Measurements from ENCODE around the gene SMURF1.
A peak's percentile ranks its signal among the peaks of the same experiment; 100 is the strongest.
"Not testable (repeated sequence)": the region's sequence is repeated elsewhere in the genome, so short reads cannot be mapped to it uniquely, and the experiment has no call there.

Gene SMURF1

DNA sequence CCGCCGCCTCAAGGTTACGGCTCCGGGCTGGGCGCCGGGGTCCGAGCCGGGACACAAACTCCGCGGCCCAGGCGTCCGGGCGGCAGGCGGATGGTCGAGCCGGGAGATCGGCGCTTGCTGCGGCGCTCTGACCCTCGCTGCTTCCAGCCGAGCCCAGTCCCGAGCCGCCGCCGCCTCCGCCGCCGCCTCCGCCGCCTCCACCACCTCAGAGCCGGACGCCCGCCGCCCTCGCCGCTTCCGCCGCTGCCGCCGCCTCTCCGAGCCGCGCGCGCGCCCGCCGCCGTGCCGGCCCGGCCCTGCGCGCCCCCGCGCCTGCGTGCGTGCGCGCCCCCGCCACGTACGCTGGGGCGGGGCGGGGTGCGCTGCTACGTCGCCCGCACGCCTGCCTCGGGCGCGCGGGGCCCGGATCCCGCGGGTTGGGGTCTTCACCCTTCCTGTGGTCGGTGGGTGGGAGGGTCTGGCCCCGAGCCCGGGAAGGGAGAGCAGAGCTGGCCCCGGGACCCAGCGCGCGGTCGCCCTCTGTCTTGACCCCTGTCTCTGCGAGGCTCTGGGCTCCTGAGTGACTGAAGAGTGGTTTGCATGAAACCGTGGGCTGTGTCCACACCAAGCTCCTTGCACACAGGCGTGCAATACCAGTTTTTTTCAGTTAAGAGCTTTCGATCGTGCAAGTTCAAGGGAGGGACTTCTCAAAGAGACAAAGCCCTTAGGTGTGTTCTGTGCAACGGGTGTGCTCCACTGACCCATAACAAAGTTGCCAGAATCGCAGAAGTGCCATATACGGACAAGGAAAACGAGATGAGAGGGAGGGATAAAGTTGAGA lies at the start of gene SMURF1:
Gene SMURF1 (minus strand): TSS at position 256 of the 820 bp plus-strand sequence. CDS start 328 bp downstream, outside the sequence.
- DNase-seq = peak; percentile 16

DNA sequence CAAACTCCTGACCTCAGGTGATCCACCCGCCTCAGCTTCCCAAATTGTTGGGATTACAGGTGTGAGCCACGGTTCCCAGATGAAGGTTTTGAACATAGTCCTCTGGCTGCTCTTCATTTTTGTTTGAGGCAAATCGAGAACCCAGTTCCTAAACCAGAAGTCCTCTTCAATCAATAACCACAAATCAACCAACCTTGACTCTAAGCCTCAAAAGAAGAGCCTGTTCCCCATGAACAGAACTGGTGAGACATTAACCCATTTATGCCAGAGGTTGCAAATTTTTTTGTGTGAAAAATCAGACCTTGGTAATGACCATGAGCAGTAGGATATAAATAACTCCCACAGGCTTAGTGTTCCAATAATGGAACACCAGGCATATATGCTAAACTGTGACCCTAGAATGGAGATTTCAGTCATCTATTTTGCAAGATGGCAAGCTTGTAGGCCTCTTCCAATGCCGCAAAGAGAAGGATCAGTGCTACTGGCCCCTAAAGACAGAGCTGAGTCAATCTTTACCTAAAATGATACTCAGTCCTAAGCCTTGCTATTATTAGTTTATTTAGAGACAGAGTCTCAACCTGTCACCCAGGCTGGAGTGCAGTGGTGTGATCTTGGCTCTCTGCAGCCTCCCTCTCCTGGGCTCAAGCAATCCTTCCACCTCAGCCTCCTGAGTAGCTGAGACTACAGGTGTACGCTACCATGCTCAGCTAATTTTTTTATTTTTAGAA lies 48.1 kb upstream of the SMURF1 start:
- no peak for DNase-seq

GRCh38 chr7:99190359-99191009 lies 46.6 kb upstream of the SMURF1 start:
- DNase-seq = no peak

DNA sequence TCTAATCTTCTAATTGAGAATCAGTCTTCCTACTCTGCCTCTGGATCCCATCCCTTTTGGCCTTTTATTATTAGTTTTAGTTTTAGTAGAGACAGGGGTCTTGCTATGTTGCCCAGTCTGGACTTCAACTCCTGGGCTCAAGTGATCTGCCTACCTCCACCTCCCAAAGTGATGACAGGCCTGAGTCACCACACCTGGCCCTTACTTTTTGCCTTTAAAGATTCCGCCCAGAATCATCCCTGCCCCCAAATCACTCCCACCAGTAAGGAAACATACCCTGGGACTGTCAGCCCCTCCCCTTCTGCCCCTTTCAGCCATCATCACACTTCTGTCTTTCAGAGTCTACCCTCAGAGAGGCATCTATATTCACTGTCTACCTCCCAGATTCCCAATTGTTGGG lies 45.3 kb upstream of the SMURF1 start:
- no peak for DNase-seq

- DNase-seq = no peak
Measured at GRCh38 chr7:99188221-99188620, 44.3 kb upstream of the SMURF1 start.

- DNase-seq = no peak
Measured at GRCh38 chr7:99184532-99185218, 40.8 kb upstream of the SMURF1 start.

DNA sequence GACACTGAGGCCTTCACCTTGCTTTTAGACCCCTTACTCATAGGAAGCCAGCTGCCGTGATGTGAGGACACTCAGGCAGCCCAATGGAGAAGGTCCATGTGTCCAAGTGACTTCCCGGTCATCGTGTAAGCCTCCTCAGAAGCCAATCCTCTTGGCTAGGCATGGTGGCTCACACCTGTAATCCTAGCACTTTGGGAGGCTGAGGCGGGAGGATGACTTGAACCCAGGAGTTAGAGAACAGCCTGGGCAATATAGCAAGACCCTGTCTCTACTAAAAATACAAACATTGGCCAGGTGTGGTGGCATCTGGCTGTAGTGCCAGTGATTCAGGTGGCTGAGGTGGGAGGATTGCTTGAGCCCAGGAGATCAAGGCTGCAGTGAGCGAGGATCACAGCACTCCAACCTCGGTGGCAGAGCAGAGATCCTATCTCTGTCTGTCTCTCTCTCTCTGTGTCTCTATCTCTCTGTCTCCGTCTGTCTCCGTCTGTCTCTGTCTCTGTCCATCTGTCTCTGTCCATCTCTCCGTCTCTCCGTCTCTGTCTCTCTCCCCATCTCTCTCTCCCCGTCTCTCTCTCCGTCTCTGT lies 36.3 kb upstream of the SMURF1 start:
- DNase-seq = no peak

- no peak for DNase-seq
Measured at GRCh38 chr7:99177165-99177564, 33.3 kb upstream of the SMURF1 start.

- DNase-seq = no peak
Measured at GRCh38 chr7:99173787-99174186, 29.9 kb upstream of the SMURF1 start.

- no peak for DNase-seq
Measured at GRCh38 chr7:99171731-99172130, 27.8 kb upstream of the SMURF1 start.

DNA sequence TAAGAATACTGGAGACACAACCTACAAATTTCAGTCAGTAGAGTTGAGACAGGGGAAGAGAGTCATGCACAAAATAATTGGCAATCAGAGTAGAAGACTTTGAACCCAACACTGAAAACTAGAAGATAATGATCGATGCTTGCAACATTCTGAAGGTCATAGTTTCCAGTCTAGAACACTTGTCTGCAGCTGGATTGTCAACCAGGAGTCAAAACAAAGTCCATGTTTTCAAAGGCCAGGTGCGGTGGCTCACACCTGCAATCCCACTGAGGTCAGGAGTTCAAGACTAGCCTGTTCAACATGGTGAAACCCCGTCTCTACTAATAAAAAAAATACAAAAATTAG lies 26.8 kb upstream of the SMURF1 start:
- no peak for DNase-seq

DNA sequence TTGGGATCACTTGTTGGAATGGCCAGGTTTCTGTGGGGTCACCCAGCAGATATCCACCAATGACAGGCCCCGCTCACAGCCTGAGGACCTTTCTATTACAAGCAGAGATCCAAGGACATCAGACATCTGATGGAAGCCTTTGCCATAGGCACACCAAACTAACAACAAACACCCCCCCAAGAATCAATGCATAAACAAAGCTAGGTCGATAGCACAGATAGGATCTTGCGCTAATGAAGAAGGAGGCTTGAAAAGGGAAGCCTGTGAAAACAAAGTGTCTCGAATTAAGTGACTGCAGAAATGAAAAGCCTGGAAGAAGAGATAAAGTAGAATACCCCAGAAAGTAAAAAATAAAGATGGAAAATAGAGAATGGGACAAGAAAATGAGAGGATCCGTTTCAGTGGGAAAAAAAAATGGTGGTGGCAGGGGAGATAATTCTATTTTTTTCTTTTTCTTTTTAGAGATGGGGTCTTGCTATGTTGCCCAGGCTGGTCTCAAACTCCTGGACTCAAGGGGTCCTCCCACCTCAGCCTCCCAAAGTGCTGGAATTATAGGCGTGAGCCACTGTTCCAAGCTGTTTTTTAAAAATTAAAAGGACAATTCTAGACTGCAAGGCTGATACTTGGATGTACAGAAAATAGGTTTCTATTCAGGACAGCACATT lies 26.3 kb upstream of the SMURF1 start:
- no peak for DNase-seq

DNA sequence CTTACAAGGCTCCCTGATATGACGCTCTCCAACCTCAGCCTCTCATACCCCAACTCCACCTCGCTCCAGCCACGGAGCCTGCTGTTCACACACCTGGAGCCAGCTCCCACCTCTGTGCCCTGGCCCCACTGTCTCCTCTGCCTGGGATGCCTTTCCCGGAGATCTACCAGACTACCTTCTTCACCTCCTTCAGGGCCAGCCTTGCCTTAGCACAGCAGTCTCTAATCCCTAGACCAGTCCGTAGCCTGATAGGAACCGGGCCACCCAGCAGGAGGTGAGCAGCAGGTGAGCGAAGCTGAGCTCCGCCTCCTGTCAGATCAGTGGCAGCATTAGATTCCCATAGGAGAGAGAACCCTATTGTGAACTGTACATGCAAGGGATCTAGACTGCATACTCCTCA lies 23.2 kb upstream of the SMURF1 start:
- no peak for DNase-seq

- DNase-seq = no peak
Measured at GRCh38 chr7:99165816-99166215, 21.9 kb upstream of the SMURF1 start.

GRCh38 chr7:99163669-99164068 lies 19.8 kb upstream of the SMURF1 start:
- DNase-seq = not testable (repeated sequence)

DNA sequence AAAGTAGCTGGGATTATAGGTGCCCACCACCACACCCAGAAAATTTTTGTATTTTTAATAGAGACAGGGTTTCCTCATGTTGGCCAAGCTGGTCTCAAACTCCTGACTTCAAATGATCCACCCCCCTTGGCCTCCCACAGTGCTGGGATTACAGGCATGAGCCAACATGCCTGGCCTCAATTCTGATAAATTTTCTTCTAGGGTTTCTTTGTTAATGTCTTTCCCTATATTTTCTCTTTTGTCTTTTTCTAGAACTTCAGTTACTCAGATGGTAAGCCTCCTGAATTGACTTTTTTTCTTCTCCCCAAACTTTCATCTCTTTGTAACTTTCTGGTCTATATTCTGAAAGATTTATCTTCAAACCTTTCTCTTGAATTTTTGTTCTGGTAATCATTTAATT lies 12.7 kb upstream of the SMURF1 start:
- no peak for DNase-seq

DNA sequence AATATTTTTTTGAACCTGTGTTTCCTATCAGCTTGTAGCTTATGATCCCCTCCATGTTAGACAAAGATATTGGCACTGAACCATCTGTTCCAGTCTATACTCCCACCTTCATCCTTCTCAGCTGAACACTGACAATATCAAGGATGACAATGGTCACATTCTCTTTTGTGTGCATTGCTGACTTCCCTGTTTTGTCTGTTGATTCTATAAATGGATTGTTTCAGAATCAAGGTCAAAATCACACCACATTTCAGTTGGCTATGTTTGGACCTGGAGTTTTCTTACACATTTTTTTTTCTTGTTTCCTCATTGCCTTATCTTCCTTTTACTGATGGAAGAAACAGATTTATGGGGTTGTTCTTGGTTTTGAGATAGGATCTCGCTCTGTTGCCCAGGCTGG lies 11.3 kb upstream of the SMURF1 start:
- no peak for DNase-seq

GRCh38 chr7:99146979-99147378 lies 3.1 kb upstream of the SMURF1 start:
- no peak for DNase-seq

GRCh38 chr7:99143521-99143852 lies 421 bp downstream of the SMURF1 start:
- DNase-seq = no peak

- DNase-seq = peak; percentile 28
Measured at GRCh38 chr7:99142727-99143520, 984 bp downstream of the SMURF1 start.

DNA sequence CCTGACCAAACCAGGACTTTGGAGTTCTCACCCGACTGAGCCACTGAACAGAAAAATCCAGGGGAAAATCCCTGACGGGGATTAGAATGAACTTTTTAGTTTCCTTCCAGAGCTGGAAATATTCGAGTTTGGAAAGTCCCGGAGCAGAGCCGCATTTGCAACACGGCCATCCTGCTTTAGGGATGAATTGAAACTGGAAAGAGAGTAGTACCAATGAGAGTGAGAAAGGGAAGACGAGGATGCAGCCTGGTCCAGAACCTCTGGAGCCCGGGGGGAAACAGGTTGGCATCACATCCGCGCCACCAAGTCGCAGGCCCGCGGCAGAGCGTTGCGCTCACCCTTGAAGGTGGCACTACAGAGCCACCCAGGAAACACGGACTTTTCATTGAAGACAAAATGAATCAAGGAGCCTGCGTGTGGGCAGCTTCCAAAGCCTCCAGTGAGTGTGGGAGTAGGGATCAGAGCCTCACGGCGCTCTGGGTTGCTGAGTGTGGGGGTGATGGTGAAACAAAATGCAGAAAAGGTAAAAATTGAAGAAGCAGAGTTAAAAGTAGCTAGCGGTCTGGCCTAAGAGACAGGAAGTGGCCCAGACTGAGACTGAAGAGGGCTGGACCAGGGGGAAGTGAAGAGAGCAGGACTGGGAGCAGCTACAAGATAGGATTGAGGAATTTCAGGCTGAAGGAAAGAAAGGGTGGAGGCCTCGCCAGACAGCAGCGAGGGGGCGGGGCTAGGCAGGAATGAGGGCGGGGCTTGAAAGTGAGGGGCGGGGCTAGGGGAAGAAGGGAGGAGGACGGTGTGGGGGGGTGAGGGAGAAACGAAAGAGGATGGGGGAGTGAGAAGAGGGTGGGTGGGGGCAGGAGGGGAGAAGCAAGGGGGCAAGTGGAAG lies 1.8 kb downstream of the SMURF1 start:
- DNase-seq = no peak

Measured in DMS79 (cell line).